ENCODE data around the gene TMEM217. TPM values are rescaled to one million over a fixed set of nuclear protein-coding genes. Genes with fewer than 3 reads are reported as not detected.

TMEM217 gene
- total and polyA plus RNA-seq, 5 experiments from 2014 or later: 0.24 to 0.96 (median 0.54) TPM

DNA sequence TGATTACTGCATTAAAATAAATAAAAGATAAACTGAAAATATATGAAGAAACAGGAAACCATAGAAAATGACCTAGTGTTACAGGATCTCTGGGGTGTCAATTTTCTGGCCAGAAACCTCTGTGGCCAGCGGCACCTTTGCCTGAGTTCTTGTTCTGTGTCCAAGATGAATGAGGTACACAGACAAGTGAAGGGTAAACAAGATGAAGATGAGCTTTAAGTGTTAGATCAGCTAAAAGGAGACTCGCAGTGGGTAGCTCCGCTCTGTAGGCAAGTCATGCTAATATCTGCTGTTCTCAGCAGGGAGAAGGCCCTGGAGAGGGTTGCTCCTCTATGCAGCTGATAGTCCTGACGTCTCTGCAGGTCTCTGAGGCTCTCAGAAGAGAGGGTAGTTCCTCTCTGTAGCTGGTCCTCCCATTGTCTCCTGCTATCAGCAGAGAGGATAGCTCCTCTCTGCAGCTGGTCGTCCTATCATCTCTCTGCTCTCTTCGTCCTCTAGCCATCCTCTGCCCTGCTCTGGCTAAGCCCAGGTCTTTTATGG is 36.3 kb downstream of the TMEM217 start:
- Mint-ChIP-seq H3K9me3 (no peaks in the 10 kb centered on the region), H3K4me3 (peak overlapping the region; percentile 75 to 91 (median 86)), H3K4me1 (peaks cover 7 to 18% (median 10%) of the 10 kb centered on the region in 4 donors), H3K36me3 (no peaks in the 10 kb centered on the region), H3K27ac (peak overlapping the region in 5 of 10 donors; percentile 39 to 78 (median 57)), H3K27me3 (no peaks in the 10 kb centered on the region)
- no peak for ATAC-seq
- no peak for DNase-seq
- POLR2A ChIA-PET: interaction anchor here (0.9 to 1.5 kb wide), 2 partner anchors 12 to 51 kb away, joined by 3 read pairs; partner anchors contain the start of gene PIM1

DNA sequence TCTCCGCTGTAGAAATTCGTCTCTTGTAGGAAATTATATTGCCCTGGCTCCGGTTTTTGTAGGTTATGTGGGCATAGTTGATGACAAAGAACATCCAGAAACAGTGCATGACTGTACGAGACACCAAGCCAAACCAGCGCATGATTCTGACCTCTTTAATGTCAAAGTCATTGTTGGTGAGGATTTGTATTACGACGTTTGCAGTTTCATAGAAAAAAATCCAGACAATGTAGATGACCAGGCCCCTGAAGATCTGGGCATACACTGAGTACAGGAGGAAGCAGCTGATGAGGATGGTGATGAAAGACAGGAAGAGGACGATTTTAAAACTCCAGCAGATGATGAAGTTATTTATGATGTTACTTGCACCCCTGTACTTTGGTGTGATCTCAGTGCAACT is 39.4 kb downstream of the TMEM217 start:
- ATAC-seq: no peak
- Mint-ChIP-seq H3K27ac (peak overlapping the region in 1 of 10 donors; percentile 12), H3K27me3 (no peaks in the 10 kb centered on the region), H3K36me3 (no peaks in the 10 kb centered on the region), H3K4me3 (no peak overlapping the region), H3K9me3 (no peaks in the 10 kb centered on the region), H3K4me1 (peaks cover 7 to 18% (median 10%) of the 10 kb centered on the region in 4 donors)
- DNase-seq: no peak
- POLR2A ChIA-PET: no interaction called here

DNA sequence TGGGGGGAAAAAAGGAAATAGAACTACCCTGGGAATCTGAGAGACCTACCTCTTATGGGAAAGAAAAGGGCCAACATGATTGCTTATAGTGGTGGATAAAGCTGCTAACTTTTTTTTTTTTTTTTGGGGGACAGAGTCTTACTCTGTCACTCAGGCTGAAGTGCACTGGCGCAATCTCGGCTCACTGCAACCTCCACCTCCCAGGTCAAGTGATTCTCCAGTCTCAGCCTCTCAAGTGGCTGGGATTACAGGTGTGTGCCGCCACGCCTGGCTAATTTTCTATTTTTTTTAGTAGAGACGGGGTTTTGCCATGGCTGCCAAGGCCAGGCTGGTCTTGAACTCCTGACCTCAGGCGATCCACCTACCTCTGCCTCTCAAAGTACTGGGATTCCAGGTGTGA is 39.9 kb downstream of the TMEM217 start:
- H3K27me3 Mint-ChIP-seq: no peaks in the 10 kb centered on the region
- peaks cover 7 to 17% (median 9%) of the 10 kb centered on the region in 4 donors for H3K4me1 Mint-ChIP-seq
- DNase-seq (no peak), ATAC-seq (no peak)
- POLR2A ChIA-PET: no interaction called here
- no peaks in the 10 kb centered on the region for H3K36me3 Mint-ChIP-seq
- no peak overlapping the region for H3K4me3 Mint-ChIP-seq
- H3K27ac Mint-ChIP-seq: no peak overlapping the region
- H3K9me3 Mint-ChIP-seq: no peaks in the 10 kb centered on the region

DNA sequence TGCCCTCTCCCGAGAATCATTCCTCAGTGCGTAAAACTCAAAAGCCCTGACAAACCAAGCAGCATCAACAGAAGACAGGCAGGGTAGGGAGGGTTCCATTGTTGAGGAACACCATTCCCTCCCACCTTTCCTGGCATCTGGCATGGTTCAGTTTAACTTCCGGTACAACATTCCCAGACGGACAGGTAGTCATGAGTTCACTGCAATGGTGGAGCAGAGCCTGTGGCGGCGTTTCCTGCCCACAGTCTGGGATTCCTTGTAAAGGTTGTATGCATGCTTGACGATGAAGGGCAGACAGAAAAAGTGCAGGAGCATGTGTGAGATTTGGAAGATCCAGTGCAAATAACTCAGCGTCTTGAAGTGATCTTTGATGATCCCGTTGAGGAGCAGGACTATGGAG is 45.7 kb downstream of the TMEM217 start:
- Mint-ChIP-seq H3K27ac (peak overlapping the region in 1 of 10 donors; percentile 9), H3K36me3 (no peaks in the 10 kb centered on the region), H3K4me3 (no peak overlapping the region), H3K4me1 (peaks cover 19 to 32% (median 31%) of the 10 kb centered on the region in 4 donors), H3K27me3 (no peaks in the 10 kb centered on the region), H3K9me3 (no peaks in the 10 kb centered on the region)
- no peak for ATAC-seq
- no peak for DNase-seq
- POLR2A ChIA-PET: no interaction called here

DNA sequence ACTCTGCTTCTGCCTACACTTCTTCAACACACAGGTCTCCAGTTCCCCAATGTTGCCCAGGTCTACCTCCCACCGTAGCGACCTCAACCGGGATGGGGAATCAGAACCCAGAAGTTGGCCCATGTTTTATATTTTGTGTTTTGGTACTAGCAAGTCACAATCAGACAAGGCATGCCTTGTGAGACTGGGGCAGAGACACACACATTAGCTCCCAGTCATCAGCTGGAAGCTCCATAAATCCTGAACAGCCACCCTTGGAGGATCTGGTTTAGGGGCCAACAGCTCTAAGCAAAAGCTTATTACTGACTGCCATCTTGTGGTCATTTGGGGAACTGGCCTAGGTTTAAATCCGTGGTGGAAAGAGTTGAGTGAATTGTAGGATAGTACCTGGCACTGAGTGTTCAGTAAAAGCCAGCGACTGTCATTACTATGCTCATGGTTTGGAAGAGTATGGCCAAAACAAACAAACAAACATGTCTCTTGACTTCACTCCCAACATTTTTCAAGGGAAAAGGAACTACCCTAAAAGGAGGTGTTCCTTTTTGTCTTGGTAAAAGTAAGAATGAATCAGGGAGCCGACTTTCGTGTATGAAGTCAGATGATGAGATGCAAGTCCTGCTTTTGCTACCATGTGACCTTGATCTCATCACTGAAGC is 47.5 kb downstream of the TMEM217 start:
- ATAC-seq (peak; percentile 32 to 50), DNase-seq (peak; percentile 40 to 88 (median 76))
- H3K9me3 Mint-ChIP-seq: no peaks in the 10 kb centered on the region
- H3K27ac Mint-ChIP-seq: peak overlapping the region; percentile 89 to 98 (median 94)
- peaks cover 27 to 46% (median 45%) of the 10 kb centered on the region in 4 donors for H3K4me1 Mint-ChIP-seq
- no peaks in the 10 kb centered on the region for H3K36me3 Mint-ChIP-seq
- peaks cover 0 to 2% (median 0%) of the 10 kb centered on the region in 5 donors for H3K27me3 Mint-ChIP-seq
- POLR2A ChIA-PET: interaction anchor here (1.0 to 5.2 kb wide), 7 partner anchors 11 to 325 kb away, joined by 3 to 76 read pairs (median 14); partner anchors contain the start of genes C6orf89 and PIM1
- peak overlapping the region in 8 of 10 donors; percentile 3 to 78 (median 50) for H3K4me3 Mint-ChIP-seq

DNA sequence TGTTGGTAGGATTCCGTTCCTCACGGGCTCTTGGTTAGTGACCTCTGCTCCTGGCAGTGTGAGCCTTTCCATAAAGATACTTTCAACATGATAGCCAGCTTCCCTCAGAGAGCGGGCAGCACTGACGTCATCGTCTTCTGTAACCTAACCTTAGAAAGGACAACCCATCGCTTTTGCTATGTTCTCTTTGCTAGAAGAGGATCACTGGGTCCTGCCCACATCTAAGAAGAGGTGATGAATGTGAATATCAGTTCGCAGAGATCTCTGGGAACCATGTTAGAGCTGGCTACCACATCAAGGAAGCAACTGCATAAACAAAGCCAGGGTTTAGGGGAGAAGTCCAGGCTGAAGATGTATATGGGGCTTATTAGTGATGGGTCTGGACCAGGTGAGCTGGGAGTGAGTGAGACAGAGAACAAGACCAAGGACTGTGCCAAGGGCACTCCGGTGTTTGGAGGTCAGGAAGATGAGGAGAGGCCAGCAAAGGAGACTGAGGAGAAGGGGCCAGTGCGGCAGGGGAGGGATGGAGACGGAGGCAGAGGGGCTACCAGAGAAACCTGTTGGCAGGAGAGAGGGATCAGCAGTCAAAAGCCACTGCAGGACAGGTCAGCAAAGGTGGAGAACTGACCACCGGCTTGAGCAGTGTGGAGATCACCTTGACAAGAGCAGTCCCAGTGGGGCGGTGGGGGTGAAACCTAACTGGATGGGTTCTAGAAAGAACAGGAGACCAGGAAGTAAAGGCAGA is 48.3 kb downstream of the TMEM217 start:
- Mint-ChIP-seq H3K4me1 (peaks cover 27 to 50% (median 48%) of the 10 kb centered on the region in 4 donors), H3K27ac (peak overlapping the region; percentile 89 to 98 (median 94)), H3K27me3 (peaks cover 0 to 2% (median 0%) of the 10 kb centered on the region in 5 donors), H3K4me3 (peak overlapping the region; percentile 40 to 79 (median 69)), H3K9me3 (no peaks in the 10 kb centered on the region), H3K36me3 (no peaks in the 10 kb centered on the region)
- peak; percentile 74 to 91 for ATAC-seq
- DNase-seq: peak in 9 of 10 donors; percentile 20 to 79 (median 66)
- POLR2A ChIA-PET: interaction anchor here (0.6 to 5.2 kb wide), 15 partner anchors 12 to 441 kb away, joined by 3 to 76 read pairs (median 7); partner anchors contain the start of genes C6orf89, MTCH1 and PIM1

DNA sequence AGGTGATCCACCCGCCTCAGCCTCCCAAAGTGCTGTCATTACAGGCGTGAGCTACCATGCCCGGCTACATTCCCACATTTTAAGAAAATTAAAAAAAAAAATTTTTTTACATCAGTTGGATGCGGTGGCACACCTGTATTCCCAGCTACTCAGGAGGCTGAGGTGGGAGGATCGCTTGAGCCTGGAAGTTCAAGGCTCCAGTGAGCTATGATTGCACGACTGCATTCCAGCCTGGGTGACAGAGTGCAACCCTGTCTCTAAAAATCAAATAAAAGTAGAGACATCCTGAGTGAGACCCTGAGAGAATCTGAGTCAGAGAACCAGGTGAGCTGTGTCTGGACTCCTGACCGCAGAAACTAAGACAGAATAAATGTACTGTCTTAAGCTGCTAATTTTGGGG is 49.2 kb downstream of the TMEM217 start:
- H3K4me3 Mint-ChIP-seq: no peak overlapping the region
- peak overlapping the region; percentile 89 to 98 (median 94) for H3K27ac Mint-ChIP-seq
- peaks cover 32 to 57% (median 55%) of the 10 kb centered on the region in 4 donors for H3K4me1 Mint-ChIP-seq
- POLR2A ChIA-PET: interaction anchor here (0.6 to 5.2 kb wide), 14 partner anchors 19 to 441 kb away, joined by 3 to 76 read pairs (median 7); partner anchors contain the start of genes C6orf89, MTCH1 and PIM1
- DNase-seq (no peak), ATAC-seq (no peak)
- no peaks in the 10 kb centered on the region for H3K36me3 Mint-ChIP-seq
- peaks cover 0 to 2% (median 0%) of the 10 kb centered on the region in 5 donors for H3K27me3 Mint-ChIP-seq
- H3K9me3 Mint-ChIP-seq: no peaks in the 10 kb centered on the region

DNA sequence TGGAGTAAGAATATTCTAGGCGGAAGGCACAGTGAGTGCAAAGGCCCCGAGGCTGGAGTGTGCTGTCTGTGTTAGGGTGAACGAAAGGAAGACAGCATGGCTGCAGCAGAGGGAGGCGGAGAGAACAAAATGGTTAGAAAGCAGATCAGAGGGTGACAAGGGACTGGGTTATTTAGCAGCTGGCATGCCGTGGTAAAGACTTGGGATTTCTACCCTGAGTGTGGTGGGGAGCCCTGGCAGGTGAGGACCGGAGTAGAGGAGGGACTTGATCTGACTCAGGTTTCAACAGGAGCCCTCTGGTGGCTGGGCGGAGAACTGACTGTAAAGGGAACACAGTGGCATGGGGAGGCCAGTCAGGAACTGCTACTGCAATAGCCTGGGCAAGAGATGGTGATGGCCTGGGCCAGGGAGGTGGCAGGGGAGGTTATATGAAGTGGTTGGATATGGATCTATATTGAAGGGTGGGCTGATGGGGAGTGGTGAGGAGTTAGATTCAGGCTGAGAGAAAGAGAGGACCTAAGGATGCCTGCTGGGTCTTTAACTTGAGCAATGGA is 50.0 kb downstream of the TMEM217 start:
- peak overlapping the region; percentile 83 to 94 (median 91) for H3K27ac Mint-ChIP-seq
- peaks cover 34 to 63% (median 61%) of the 10 kb centered on the region in 4 donors for H3K4me1 Mint-ChIP-seq
- H3K4me3 Mint-ChIP-seq: peak overlapping the region in 9 of 10 donors; percentile 54 to 81 (median 66)
- no peaks in the 10 kb centered on the region for H3K9me3 Mint-ChIP-seq
- peaks cover 0 to 2% (median 0%) of the 10 kb centered on the region in 5 donors for H3K27me3 Mint-ChIP-seq
- POLR2A ChIA-PET: interaction anchor here (1.0 to 5.2 kb wide), 7 partner anchors 18 to 322 kb away, joined by 3 to 76 read pairs (median 7); partner anchors contain the start of genes C6orf89 and PIM1
- peak; percentile 66 to 94 (median 83) for DNase-seq
- no peaks in the 10 kb centered on the region for H3K36me3 Mint-ChIP-seq
- peak; percentile 55 to 74 for ATAC-seq

DNA sequence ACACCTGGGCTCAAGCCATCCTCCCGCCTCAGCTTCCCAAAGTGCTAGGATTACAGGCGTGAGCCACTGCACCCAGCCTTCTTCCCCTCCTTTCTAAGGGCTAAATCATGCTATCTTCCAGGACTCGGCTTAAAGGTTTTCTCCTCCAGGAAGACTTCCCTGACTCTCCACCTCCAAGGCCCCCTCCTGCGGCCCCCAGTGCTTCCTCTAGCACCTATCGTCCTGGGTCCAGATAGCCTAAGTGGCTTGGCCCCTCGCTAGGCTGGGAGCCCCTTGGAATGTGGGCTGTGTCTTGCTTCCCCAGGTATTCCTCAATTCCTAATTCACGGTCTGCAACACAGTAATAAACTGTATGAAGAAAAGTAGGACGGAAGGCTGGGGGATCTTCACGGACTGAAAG is 51.3 kb downstream of the TMEM217 start:
- DNase-seq: no peak
- Mint-ChIP-seq H3K9me3 (no peaks in the 10 kb centered on the region), H3K36me3 (no peaks in the 10 kb centered on the region), H3K27ac (peak overlapping the region in 6 of 10 donors; percentile 11 to 93 (median 62)), H3K4me3 (peak overlapping the region in 2 of 10 donors; percentile 5 to 15), H3K27me3 (peaks cover 0 to 2% (median 0%) of the 10 kb centered on the region in 5 donors), H3K4me1 (peaks cover 41 to 76% (median 74%) of the 10 kb centered on the region in 4 donors)
- no peak for ATAC-seq
- POLR2A ChIA-PET: interaction anchor here (0.6 to 5.2 kb wide), 7 partner anchors 17 to 186 kb away, joined by 3 to 68 read pairs (median 4); no protein-coding TSS in a partner anchor

DNA sequence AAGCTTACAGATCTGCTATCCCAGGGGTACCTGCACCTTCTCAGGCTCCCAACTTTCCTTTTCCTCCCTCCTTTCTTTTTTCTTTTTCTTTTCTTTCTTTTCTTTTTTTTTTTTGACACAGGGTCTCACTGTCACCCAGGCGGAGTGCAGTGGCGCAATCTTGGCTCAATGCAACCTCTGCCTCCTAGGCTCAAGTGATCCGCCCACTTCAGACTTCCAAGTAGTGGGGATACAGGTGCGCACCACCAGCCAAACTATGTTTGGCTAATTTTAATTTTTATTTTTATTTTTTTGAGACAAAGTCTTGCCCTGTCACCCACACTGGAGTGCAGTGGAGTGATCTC is 52.0 kb downstream of the TMEM217 start:
- Mint-ChIP-seq H3K27ac (peak overlapping the region in 7 of 10 donors; percentile 22 to 75 (median 64)), H3K9me3 (no peaks in the 10 kb centered on the region), H3K4me3 (peak overlapping the region in 3 of 10 donors; percentile 38 to 51 (median 44)), H3K27me3 (peaks cover 0 to 2% (median 0%) of the 10 kb centered on the region in 5 donors), H3K36me3 (no peaks in the 10 kb centered on the region), H3K4me1 (peaks cover 41 to 79% (median 77%) of the 10 kb centered on the region in 4 donors)
- ATAC-seq (no peak), DNase-seq (no peak)
- POLR2A ChIA-PET: interaction anchor here (1.3 to 2.3 kb wide), 4 partner anchors 17 to 34 kb away, joined by 3 to 10 read pairs (median 5); no protein-coding TSS in a partner anchor

DNA sequence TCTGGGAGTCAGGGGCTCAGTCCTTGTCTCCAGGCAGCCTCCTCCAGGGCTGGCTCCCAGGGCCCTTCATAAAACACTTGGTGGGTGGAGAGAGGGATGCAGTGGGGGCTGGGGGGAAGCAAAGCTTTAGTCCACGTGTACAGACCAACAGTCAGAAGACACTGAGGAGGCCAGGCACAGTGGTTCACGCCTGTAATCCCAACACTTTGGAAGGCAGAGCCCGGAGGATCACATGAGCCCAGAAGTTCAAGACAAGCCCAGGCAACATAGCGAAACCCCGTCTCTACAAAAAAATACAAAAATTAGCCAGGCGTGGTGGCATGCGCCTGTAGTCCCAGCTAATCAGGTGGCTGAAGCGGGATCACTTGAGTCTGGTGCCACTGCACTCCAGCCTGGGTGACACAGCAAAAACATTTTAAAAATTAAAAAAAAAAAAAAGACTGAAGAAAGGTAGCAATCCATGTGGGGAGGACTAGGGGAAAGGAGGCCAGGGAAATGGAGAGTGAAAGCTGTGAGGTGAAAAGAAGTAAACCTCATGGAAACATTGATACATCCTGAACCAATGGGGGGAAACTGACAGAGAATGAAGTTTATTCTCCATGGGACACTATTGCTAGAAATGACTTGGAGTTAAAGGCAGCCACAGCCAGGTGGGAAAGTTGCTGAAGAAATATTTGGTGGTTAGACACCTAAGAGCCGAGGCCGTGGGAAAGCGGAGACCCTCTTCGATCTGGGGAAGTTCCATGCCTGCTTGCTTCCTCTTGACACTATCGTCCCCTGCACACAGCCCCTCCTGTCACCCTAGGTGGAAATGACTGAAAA is 52.6 kb downstream of the TMEM217 start:
- peak overlapping the region in 9 of 10 donors; percentile 46 to 75 (median 66) for H3K27ac Mint-ChIP-seq
- no peaks in the 10 kb centered on the region for H3K9me3 Mint-ChIP-seq
- H3K4me3 Mint-ChIP-seq: peak overlapping the region in 4 of 10 donors; percentile 15 to 51 (median 41)
- peaks cover 0 to 2% (median 0%) of the 10 kb centered on the region in 5 donors for H3K27me3 Mint-ChIP-seq
- peaks cover 41 to 78% (median 75%) of the 10 kb centered on the region in 4 donors for H3K4me1 Mint-ChIP-seq
- ATAC-seq (no peak), DNase-seq (no peak)
- H3K36me3 Mint-ChIP-seq: no peaks in the 10 kb centered on the region
- POLR2A ChIA-PET: interaction anchor here (0.7 to 2.3 kb wide), 6 partner anchors 11 to 186 kb away, joined by 3 to 10 read pairs (median 4); no protein-coding TSS in a partner anchor

Data from naive thymus-derived CD8-positive, alpha-beta T cell (primary cell).